C1 segment of cervical spinal cord (tissue), 14 donors: ENCODE data around the gene CREB3L2.

Source experiments
- DNase-seq, 14 donors: peaks; one replicate each; lab custom pipeline; 2025; lab: John Stamatoyannopoulos, UW

CREB3L2 gene

DNA sequence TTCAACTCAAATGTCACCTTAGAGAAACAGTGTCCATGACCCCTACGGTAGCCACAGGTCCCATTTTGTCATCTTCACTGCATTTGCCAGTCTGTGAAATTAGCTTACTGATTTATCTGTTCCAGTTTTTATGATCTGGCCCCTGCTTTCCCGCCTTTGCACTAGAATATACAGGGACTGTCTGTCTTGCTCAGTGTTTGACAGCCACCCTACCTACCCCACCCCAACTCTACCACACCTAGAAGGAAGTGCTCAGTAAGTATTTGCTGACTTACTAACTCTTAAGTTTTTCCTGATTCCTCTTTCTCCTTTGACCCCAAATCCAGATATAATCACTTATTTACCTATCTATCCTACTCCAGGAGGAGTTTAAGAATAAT, 49.5 kb downstream of the CREB3L2 start:
- no peak for DNase-seq

- DNase-seq: no peak
Observed at GRCh38 chr7:137951700-137952425, 50.0 kb downstream of the CREB3L2 start.

GRCh38 chr7:137950967-137951366, 50.9 kb downstream of the CREB3L2 start:
- no peak for DNase-seq

GRCh38 chr7:137950263-137950621, 51.6 kb downstream of the CREB3L2 start:
- DNase-seq: no peak

GRCh38 chr7:137949416-137950262, 52.2 kb downstream of the CREB3L2 start:
- DNase-seq: no peak

DNA sequence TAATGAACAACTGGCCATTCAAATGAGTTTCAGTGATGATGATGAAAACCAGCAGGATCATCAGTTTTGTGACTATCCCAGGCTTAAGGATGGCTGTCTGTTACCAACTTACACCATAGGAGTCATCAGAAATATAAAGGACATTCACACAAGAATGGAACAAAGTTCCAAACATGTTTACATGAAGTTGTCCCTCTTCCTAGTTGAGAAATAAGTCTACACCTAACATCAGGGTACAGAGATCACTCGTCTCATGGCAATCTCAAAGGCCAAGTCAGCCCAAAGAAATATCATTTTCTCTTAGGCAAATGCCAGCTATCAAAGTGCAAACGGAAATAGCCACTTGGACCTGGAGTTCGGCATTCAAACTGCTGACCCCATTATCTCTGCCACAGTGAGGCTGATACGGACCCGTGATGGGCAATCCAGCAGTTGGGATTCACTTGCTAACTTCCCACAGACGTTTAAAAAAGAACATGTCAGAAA, 53.0 kb downstream of the CREB3L2 start:
- DNase-seq: no peak

- DNase-seq: no peak
Observed at GRCh38 chr7:137948083-137948844, 53.6 kb downstream of the CREB3L2 start.

DNA sequence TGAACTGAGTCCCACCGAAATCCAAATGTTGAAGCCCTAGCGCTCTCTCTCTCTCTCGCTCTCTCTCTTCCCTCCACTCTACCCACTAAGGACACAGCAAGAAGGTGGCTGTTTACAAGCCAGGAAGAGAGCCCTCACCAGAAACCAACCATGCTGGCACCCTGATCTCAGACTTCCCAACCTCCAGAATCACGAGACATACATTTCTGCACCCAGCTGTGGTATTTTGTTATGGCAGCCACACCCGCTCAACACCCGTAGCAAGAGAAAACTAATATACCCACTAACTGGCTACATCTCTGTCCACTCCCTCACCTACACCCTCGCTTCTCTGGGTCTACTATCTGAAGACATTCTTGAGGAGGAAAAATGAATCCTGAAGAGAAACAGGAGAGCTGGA, 54.8 kb downstream of the CREB3L2 start:
- DNase-seq: no peak

DNA sequence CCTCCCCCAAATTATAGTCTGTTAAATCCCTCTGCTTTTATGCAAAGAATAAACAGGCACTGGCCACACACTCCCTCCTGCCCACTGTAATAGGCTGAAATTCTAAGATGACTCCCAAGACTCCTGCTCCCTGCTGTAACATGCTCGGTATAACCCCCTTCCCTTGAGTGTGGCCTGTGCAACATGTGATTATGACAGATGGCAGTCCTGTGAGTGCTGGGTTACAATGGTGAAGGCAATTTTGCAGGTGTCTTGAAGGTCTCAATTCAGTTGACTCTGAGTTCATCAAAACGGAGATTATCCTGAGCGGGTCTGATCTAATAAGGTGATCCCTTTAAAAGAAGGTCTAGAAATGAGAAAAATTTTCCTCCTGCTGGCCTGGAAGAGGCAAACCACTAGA, 55.9 kb downstream of the CREB3L2 start:
- no peak for DNase-seq

GRCh38 chr7:137944168-137944567, 57.7 kb downstream of the CREB3L2 start:
- DNase-seq: no peak

DNA sequence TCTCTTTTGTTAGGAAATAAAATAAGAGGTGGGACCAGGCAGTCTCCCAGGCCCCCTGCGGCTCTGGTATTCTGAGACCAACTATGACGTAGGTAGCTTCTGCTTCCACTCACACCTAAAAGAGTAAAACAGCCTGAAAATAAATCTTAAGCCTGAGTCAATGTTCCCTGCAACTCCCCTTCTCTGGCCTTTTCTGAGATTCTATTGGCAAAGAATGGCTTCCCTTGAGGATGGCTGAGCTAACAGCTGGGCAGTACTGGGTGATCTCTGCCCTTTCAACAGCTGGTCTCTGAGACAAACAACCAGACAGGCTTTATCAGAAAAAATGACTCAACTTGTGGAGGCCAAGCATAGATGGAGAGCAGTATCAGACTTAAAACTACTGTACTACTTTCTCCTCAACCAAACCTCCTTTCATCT, 58.7 kb downstream of the CREB3L2 start:
- DNase-seq: peak in 1 of 14 donors; percentile 11

DNA sequence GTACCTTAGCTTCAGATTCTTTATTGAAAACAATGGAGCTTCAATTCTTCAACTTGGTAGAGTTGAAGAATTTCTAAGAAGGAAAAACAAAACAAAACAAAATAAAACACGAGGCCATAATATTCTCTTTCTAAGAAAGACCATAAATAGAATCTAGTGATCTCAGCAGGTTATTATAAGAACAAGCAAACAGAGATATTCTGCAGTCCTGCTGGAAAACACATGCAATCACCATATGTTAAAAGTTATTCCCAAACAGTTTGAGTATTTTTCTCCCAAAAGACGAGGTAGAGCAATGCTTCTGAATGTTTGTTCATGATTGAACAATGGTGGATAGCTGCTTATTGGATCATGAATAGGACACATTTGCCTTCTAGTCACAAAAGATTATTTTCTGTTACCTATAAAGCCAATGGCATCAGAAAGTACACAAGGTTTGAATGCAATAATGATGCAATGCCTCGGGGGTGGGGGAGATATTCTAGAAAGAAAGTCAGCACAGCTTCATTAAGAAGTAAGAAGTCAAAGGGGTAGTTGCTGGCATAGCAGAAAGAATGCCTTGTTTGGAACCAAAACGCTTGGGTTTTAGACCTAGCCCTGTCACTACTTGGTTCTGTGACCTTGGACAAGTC, 59.3 kb downstream of the CREB3L2 start:
- DNase-seq: no peak

DNA sequence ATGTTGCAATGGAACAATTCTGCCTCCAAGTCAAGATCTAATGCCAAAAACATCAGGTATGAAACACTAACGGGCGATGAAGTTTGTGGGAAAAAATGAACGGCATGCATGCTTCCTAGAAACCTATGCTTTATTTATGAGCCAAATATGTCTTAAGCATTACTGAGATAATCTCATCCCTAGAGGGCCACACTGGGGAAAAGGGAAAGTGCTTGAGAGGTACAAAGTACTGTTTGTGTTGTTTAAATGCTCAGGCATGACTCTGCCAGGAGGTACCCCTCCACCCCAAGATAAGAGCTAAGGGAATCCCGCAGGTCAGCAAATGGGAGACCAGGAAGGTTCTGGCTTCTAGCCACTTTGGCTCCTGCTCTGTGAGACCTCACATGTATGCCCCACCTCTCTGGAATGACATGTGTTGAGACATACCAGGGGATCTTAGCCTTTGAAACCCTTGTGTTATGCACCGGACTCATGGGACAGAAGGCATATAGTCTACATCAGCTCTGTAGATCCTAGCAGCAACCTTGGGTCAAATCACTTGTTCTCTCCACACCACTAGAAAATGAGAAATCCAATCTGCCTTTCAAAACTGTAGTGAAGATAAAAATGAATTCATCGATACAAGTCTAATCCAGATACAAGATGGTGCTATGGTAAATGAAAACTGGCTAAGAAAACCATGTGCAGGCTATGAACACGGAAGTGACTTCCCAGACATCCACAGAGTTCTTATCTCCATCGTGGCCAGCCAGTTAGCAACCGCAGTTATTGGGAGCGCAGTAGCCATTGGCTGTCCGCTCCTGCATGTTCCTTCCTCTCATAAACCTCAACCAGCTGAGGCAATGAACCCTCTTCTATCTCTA, 61.0 kb downstream of the CREB3L2 start:
- DNase-seq: no peak

DNA sequence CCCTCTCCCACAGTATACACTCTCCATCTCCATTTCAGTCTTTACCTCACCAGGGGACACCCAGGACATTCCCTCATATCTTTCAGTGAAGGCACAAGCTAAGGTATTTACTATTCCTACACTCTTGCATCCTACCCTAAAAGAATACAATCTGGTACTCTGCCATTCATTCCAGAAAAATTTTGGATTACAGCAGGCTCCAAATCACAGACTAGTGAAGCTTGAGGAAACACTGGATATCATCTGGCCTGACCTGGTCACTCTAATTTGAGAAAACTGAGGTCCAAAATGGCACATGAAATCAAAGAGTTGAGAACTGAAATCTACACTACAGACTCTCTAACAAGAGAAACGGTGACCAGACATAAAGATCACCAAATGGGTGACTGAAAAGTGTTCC, 61.7 kb downstream of the CREB3L2 start:
- DNase-seq: no peak

DNA sequence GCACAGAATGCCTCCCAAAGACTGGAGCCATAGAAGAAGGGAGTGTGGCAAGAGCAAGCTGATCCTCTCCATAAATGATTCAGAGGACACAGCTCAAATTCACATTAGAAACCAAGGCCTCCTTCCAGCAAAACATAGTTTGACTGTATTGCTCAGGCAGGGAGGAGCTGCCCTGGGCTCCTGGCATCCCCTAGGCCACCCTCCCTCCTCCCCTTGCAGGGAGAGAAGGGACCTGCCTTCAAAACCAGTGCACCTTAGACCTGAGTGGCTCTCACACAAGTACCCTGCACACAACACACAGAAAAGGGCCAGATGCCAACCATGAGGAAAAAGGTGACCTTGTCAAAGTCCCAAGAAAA, 64.7 kb downstream of the CREB3L2 start:
- DNase-seq: no peak

- no peak for DNase-seq
Observed at GRCh38 chr7:137936509-137937201, 65.2 kb downstream of the CREB3L2 start.

DNA sequence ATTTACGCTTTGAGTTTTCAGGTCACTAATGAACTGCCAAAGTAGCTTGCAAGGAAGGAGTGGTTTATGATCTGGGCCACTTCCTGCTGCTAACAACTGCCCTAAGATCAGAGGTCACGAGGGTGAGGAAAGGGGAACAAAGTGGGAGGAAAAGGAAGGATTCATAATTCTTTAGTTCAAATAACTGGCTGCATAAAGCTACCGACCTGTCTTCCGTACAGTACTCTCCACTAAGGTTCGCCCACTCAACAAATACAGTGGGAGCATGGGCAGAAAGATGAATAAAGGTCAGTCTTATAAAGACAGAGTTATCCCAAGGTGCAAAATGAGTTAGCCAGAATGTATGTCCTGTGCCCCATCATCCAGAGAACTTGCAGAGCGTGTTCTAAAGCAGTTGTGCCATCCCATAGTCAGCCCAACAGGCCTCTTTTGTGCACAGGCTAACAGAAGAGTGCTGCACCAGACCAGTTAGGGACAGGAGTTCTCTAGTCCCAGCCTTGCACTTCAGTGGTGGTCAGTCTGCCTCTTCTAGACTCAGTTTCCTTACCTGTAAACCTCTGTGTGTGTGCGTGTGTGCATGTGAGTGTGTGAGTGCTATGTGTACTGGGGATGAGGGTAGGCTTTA, 65.9 kb downstream of the CREB3L2 start:
- DNase-seq: peak in 3 of 14 donors; percentile 14 to 23 (median 22)

DNA sequence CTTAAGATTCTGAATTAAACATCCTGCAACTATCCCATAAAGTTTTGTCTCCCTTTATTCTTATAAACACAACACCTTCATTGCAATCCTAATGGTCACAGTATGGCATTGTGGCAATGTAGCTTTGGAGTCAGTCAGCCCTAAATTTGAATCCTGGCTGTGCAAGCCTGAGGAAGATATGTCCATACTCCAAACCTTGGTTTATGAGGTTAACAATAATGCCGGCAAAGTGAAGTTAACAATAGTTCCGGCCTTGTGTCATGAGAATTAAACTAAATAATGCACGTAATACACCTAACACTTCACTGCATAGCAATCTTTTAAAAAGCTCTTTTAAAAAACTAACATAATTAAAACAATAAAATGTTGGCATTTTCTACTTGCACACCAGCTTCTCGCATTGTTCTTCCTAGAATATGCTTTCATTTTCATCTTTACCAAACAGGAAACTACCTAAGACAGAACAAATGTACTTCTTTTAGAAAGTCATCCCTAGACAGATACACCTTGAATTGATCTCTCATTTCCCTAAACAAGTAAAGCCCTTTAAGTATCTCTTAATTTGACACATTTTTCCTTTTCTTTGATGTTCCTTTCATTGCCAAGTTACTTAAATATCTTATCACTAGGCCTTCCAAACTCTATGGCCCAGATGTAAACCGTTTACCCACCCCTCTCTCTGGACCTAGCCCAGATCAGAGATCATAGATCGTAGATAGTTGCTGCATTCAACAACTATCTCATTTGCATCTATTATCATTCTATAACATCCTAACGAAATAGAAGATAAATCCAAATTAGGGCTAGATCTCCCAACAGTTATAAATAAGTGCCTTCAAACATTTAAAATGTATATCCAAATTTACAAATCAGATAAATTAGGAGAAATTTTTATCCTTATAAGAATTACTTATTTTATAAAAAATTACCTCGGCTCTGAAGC, 66.7 kb downstream of the CREB3L2 start:
- DNase-seq: no peak
